ENCODE results near the gene ZSCAN30. TPM values are rescaled to one million over a fixed set of nuclear protein-coding genes. Genes with fewer than 3 reads are reported as not detected.
A peak's percentile ranks its signal among the peaks of the same experiment; 100 is the strongest.

Gene ZSCAN30
- total and polyA plus RNA-seq, 2 donors from 2014 or later: 10.0 to 20.7 TPM

DNA sequence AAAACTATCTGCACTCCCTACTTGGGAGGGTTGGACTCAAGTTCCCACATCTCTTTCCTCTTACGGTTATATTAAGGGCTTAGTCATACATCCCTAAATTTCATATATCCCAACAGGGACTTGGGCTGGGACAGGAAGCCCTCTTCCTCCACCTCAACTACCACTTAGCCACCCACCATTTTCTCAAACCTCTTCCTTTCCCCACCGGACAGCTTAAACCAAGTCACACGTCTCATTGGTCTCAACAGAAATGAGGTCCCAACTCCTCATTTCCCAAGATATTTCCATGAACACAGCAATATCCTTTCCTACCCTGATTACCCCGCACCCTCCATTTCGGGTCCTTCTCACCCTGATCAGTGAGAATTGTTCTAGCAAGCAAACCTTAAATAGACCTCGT is 736 bp downstream of the ZSCAN30 start:
- no peak for FAIRE-seq
- Histone ChIP-seq H3K27me3 (ENCODE audit: control insufficient read depth, insufficient read depth, low read length) (no peaks in the 10 kb centered on the region), H3K4me3 (ENCODE audit: low read length in 3 of 3) (peak overlapping the region; percentile 86 to 94 (median 93)), H3K9ac (ENCODE audit: low read length in 3 of 3) (peak overlapping the region; percentile 68 to 88 (median 85)), H3K27ac (ENCODE audit: low read depth in 2 of 2, low read length in 2 of 2) (peak overlapping the region in 1 of 2 donors; percentile 71), H3K9me3 (ENCODE audit: control insufficient read depth in 2 of 3, insufficient read depth in 1 of 3, low read length in 3 of 3) (no peaks in the 10 kb centered on the region), H3K36me3 (ENCODE audit: control insufficient read depth in 2 of 3, insufficient read depth in 3 of 3, low read length in 3 of 3) (peaks cover 0 to 7% (median 0%) of the 10 kb centered on the region in 3 donors), H3K4me1 (ENCODE audit: control insufficient read depth in 2 of 3, insufficient read depth in 2 of 3, low read depth in 1 of 3, low read length in 3 of 3) (peaks cover 0 to 7% (median 5%) of the 10 kb centered on the region in 3 donors)
- intact Hi-C loops (cut with DNase I): no loop called here
- DNase-seq: no peak
- TF ChIP-seq, protein P1, sequence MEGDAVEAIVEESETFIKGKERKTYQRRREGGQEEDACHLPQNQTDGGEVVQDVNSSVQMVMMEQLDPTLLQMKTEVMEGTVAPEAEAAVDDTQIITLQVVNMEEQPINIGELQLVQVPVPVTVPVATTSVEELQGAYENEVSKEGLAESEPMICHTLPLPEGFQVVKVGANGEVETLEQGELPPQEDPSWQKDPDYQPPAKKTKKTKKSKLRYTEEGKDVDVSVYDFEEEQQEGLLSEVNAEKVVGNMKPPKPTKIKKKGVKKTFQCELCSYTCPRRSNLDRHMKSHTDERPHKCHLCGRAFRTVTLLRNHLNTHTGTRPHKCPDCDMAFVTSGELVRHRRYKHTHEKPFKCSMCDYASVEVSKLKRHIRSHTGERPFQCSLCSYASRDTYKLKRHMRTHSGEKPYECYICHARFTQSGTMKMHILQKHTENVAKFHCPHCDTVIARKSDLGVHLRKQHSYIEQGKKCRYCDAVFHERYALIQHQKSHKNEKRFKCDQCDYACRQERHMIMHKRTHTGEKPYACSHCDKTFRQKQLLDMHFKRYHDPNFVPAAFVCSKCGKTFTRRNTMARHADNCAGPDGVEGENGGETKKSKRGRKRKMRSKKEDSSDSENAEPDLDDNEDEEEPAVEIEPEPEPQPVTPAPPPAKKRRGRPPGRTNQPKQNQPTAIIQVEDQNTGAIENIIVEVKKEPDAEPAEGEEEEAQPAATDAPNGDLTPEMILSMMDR (IDR thresholded peaks at IDR 0.05; ENCODE audit: borderline replicate concordance, extremely low read depth, insufficient read depth): no peak

DNA sequence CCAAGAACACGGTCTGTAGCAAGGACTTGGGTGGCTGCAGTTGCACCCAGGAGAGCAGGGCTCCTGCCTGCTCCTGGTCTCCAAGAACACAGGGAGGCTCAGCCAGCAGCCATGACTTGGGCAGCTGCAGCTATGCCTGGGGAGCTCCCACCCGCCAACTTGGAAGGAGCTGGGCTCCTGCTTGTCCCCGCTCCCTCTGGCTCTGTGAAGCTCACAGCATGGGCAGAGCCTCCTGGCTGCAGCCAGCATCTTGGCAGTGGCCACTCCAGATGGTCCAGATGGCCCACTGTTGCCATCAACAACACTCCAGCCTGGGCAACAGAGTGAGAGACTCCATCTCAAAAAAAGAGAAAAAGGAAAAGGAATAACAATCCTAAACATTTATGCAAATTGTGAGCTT is 5.2 kb downstream of the ZSCAN30 start:
- H3K9me3 ChIP-seq (ENCODE audit: control insufficient read depth in 2 of 3, insufficient read depth in 1 of 3, low read length in 3 of 3): no peaks in the 10 kb centered on the region
- H3K9ac ChIP-seq (ENCODE audit: low read length in 3 of 3): no peak overlapping the region
- DNase-seq (no peak), FAIRE-seq (no peak)
- TF ChIP-seq, protein P1 (IDR thresholded peaks at IDR 0.05; ENCODE audit: borderline replicate concordance, extremely low read depth, insufficient read depth): no peak
- H3K27ac ChIP-seq (ENCODE audit: low read depth in 2 of 2, low read length in 2 of 2): no peak overlapping the region
- H3K4me3 ChIP-seq (ENCODE audit: low read length in 3 of 3): no peak overlapping the region
- no peaks in the 10 kb centered on the region for H3K27me3 ChIP-seq (ENCODE audit: control insufficient read depth, insufficient read depth, low read length)
- peaks cover 0 to 6% (median 6%) of the 10 kb centered on the region in 3 donors for H3K36me3 ChIP-seq (ENCODE audit: control insufficient read depth in 2 of 3, insufficient read depth in 3 of 3, low read length in 3 of 3)
- H3K4me1 ChIP-seq (ENCODE audit: control insufficient read depth in 2 of 3, insufficient read depth in 2 of 3, low read depth in 1 of 3, low read length in 3 of 3): no peaks in the 10 kb centered on the region
- intact Hi-C loops (cut with DNase I): no loop called here

DNA sequence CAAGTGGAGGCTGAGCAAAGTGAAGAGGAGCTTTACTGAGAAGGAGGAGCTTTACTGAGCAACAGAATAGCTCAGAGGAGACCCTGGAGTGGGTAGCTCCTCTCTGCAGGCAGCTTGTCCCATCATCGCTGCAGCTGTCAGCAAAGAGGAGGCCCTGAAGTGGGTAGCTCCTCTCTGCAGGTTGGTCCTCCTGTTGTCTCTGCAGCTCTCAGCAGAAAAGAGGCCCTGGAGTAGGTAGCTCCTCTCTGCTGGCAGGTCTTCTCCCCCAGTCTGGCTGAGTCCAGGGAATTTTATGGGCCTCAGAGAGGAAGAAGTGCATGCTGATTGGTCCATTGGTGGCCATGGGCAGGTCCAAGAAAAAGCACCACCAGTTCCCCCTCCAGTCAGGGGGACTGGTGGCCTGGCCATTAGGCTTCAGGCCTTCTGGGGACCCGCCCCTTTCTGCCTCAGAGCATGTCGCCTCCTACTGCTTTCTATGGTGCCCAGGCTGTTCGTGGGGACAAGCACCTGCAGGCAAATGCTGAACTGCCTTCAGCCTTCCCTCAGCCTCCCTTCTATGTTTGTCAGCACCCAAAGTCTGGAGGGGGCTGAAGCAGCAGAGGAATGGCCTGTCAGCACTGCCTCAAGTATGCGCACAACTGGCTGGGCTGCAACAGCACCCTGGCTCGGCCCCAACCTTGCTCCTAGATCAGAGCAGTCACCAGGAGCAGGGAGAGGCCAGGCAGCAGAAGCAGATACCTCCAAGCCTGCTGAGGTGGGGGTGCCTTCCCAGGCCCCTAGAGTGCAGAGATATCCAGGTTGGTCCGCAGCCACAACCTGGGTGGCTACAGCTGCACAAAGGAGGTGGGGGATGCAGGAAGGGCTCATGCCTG is 5.9 kb downstream of the ZSCAN30 start:
- FAIRE-seq: no peak
- DNase-seq: no peak
- TF ChIP-seq, protein P1 (IDR thresholded peaks at IDR 0.05; ENCODE audit: borderline replicate concordance, extremely low read depth, insufficient read depth): no peak
- no peak overlapping the region for H3K4me3 ChIP-seq (ENCODE audit: low read length in 3 of 3)
- intact Hi-C loops (cut with DNase I): no loop called here
- no peaks in the 10 kb centered on the region for H3K4me1 ChIP-seq (ENCODE audit: control insufficient read depth in 2 of 3, insufficient read depth in 2 of 3, low read depth in 1 of 3, low read length in 3 of 3)
- no peak overlapping the region for H3K27ac ChIP-seq (ENCODE audit: low read depth in 2 of 2, low read length in 2 of 2)
- H3K27me3 ChIP-seq (ENCODE audit: control insufficient read depth, insufficient read depth, low read length): no peaks in the 10 kb centered on the region
- H3K9ac ChIP-seq (ENCODE audit: low read length in 3 of 3): no peak overlapping the region
- H3K36me3 ChIP-seq (ENCODE audit: control insufficient read depth in 2 of 3, insufficient read depth in 3 of 3, low read length in 3 of 3): peaks cover 0 to 6% (median 6%) of the 10 kb centered on the region in 3 donors
- no peaks in the 10 kb centered on the region for H3K9me3 ChIP-seq (ENCODE audit: control insufficient read depth in 2 of 3, insufficient read depth in 1 of 3, low read length in 3 of 3)

Data from kidney (tissue), 14 donors.